WTC11 (cell line): ENCODE results near the gene SNX5. TPM values are rescaled to one million over a fixed set of nuclear protein-coding genes. Genes with fewer than 3 reads are reported as not detected.

Source experiments
- ATAC-seq: fragments of 200-7000 bp; cut with Tn5 transposase; 2 replicates; pipeline ENCODE4 v1.10.0; 2021; ENCODE audit warnings: mild to moderate bottlenecking, moderate library complexity
- CTCF ChIA-PET: fragments of 300-600 bp; sonication (Branson Sonifier 250); formaldehyde crosslinking; loops from one replicate; lab custom pipeline; 2021; ENCODE audit warnings: antibody characterized with exemption; lab: Charles Lee
- POLR2A ChIA-PET: fragments of 350-600 bp; sonication (Branson Sonifier 250); formaldehyde crosslinking; loops from one replicate; lab custom pipeline; 2021; ENCODE audit warnings: antibody characterized with exemption; lab: Charles Lee
- DNase-seq: peaks from one replicate; pipeline ENCODE4 v3.0.0; 2021; ENCODE audit warnings: low spot score
- H3K27ac Mint-ChIP-seq: 2 replicates; pipeline ENCODE4 v1.8.0; 2021; ENCODE audit warnings: mixed read lengths
- H3K27me3 Mint-ChIP-seq: 2 replicates; pipeline ENCODE4 v1.8.0; 2021; ENCODE audit warnings: low read depth, mild to moderate bottlenecking, moderate library complexity, mixed read lengths
- H3K36me3 Mint-ChIP-seq: 2 replicates; pipeline ENCODE4 v1.8.0; 2021; ENCODE audit warnings: mixed read lengths
- H3K4me1 Mint-ChIP-seq: 2 replicates; pipeline ENCODE4 v1.8.0; 2022; ENCODE audit warnings: mixed read lengths
- H3K4me3 Mint-ChIP-seq: 2 replicates; pipeline ENCODE4 v1.8.0; 2021; ENCODE audit warnings: mild to moderate bottlenecking, moderate library complexity, mixed read lengths
- H3K9me3 Mint-ChIP-seq: 2 replicates; pipeline ENCODE4 v1.8.0; 2021; ENCODE audit warnings: mixed read lengths
- AR ChIP-seq: fragments of 250-450 bp; sonication (Bioruptor Pico); IDR thresholded peaks from 2 replicates; pipeline ENCODE4 v1.9.0; 2021; ENCODE audit warnings: mild to moderate bottlenecking
- E2F1 ChIP-seq: sonication (generic); formaldehyde crosslinking; IDR thresholded peaks from 2 replicates; pipeline ENCODE4 v1.8.0; 2022; ENCODE audit warnings: mild to moderate bottlenecking, missing genetic modification reagents
- E2F4 ChIP-seq: sonication (generic); formaldehyde crosslinking; IDR thresholded peaks from 2 replicates; pipeline ENCODE4 v1.8.1; 2022; ENCODE audit warnings: low read depth, mild to moderate bottlenecking, moderate library complexity, missing genetic modification reagents, borderline replicate concordance
- ELF4 ChIP-seq: sonication (generic); formaldehyde crosslinking; IDR thresholded peaks from 2 replicates; pipeline ENCODE4 v1.8.1; 2022; ENCODE audit warnings: low read depth, mild to moderate bottlenecking, moderate library complexity, missing genetic modification reagents
- ETV6 ChIP-seq: sonication (generic); formaldehyde crosslinking; IDR thresholded peaks from 2 replicates; pipeline ENCODE4 v1.8.1; 2022; ENCODE audit warnings: mild to moderate bottlenecking, missing genetic modification reagents
- FOXP1 ChIP-seq: sonication (generic); formaldehyde crosslinking; IDR thresholded peaks from 2 replicates; pipeline ENCODE4 v1.8.0; 2022; ENCODE audit warnings: missing genetic modification reagents, mild to moderate bottlenecking, moderate library complexity, borderline replicate concordance
- NFATC4 ChIP-seq: fragments of 250-450 bp; sonication (Bioruptor Pico); IDR thresholded peaks from 2 replicates; pipeline ENCODE4 v1.9.0; 2021; ENCODE audit warnings: mild to moderate bottlenecking
- OVOL2 ChIP-seq: fragments of 250-450 bp; sonication (Bioruptor Pico); IDR thresholded peaks from 2 replicates; pipeline ENCODE4 v1.9.0; 2021; ENCODE audit warnings: mild to moderate bottlenecking, borderline replicate concordance
- SMAD4 ChIP-seq: sonication (generic); formaldehyde crosslinking; IDR thresholded peaks from 2 replicates; pipeline ENCODE4 v1.8.0; 2022; ENCODE audit warnings: mild to moderate bottlenecking, missing genetic modification reagents
- ZNF532 ChIP-seq: fragments of 250-450 bp; sonication (Bioruptor Pico); IDR thresholded peaks from 2 replicates; pipeline ENCODE4 v1.9.0; 2021; ENCODE audit warnings: mild to moderate bottlenecking, borderline replicate concordance
- total RNA-seq: library from RNA; stranded (reverse); gene quantifications from 3 replicates; pipeline ENCODE4 v1.2.3, GENCODE V29; 2021

The SNX5 gene
- total RNA-seq, 1 experiment from 2014 or later, result 192 TPM

GRCh38 chr20:17966432-17967310 is 1.9 kb downstream of the SNX5 start:
- DNase-seq (no peak), ATAC-seq (no peak)
- Mint-ChIP-seq H3K36me3 (peaks cover 53% of the 10 kb centered on the region), H3K4me1 (peaks cover 56% of the 10 kb centered on the region), H3K27me3 (no peaks in the 10 kb centered on the region), H3K9me3 (no peaks in the 10 kb centered on the region), H3K27ac (peak overlapping the region; percentile 96), H3K4me3 (peak overlapping the region; percentile 86)
- POLR2A ChIA-PET, result interaction anchor here (1.0 to 1.2 kb wide), 2 partner anchors 284 to 349 kb away, joined by 4 to 5 read pairs; partner anchors contain the start of gene RRBP1
- CTCF ChIA-PET, result interaction anchor here (1.0 to 1.4 kb wide), 2 partner anchors 17 to 28 kb away, joined by 3 to 8 read pairs; no protein-coding TSS in a partner anchor
- TF ChIP-seq FOXP1 (CRISPR knock-in tag), result no peak
- TF ChIP-seq ZNF532, result peak; percentile 27; the same call in 1 of the 2 replicates

GRCh38 chr20:17965042-17965697 is 3.4 kb downstream of the SNX5 start:
- DNase-seq, result no peak
- H3K36me3 Mint-ChIP-seq, result peaks cover 41% of the 10 kb centered on the region

More at GRCh38 chr20:17965042-17965697, 3.4 kb downstream of the SNX5 start:
- peak overlapping the region; percentile 96 for H3K27ac Mint-ChIP-seq
- peaks cover 70% of the 10 kb centered on the region for H3K4me1 Mint-ChIP-seq
- H3K4me3 Mint-ChIP-seq, result peak overlapping the region; percentile 86
- ChIA-PET CTCF (interaction anchor here (1.4 kb wide), 1 partner anchor 26 kb away, joined by 8 read pairs; no protein-coding TSS in a partner anchor), POLR2A (interaction anchor here (0.6 to 1.5 kb wide), 4 partner anchors 22 to 840 kb away, joined by 4 to 6 read pairs (median 4); partner anchors contain the start of gene RRBP1)
- H3K9me3 Mint-ChIP-seq, result no peaks in the 10 kb centered on the region
- H3K27me3 Mint-ChIP-seq, result no peaks in the 10 kb centered on the region
- no peak for TF ChIP-seq ETV6 (CRISPR knock-in tag)
- peak; percentile 30; the same call in 1 of the 2 replicates for TF ChIP-seq AR
- no peak for TF ChIP-seq OVOL2
- no peak for TF ChIP-seq E2F1 (CRISPR knock-in tag)
- no peak for TF ChIP-seq SMAD4 (CRISPR knock-in tag)
- no peak for TF ChIP-seq E2F4 (CRISPR knock-in tag)
- 0 out of 2 replicates have a peak, but pooled peaks have one; percentile 28 for TF ChIP-seq NFATC4 (CRISPR knock-in tag)
- no peak for TF ChIP-seq ELF4 (CRISPR knock-in tag)
- ATAC-seq, result no peak
